C4-2B (cell line): ENCODE results near the gene RAB44.

Experiments used
- CTCF ChIP-seq: fragments of 450-650 bp; conservative IDR thresholded peaks from 2 replicates; pipeline ENCODE4 v1.5.1; 2017; ENCODE audit warnings: mild to moderate bottlenecking
- ZFX ChIP-seq: fragments of 450-650 bp; IDR thresholded peaks from 2 replicates; pipeline ENCODE4 v1.6.1; 2017

GRCh38 chr6:36691011-36691410, 6.6 kb upstream of the RAB44 start:
- TF ChIP-seq CTCF (no peak), ZFX (no peak)
